Kidney epithelial cell (primary cell): Measurements from ENCODE around the gene ADPRHL1. TPM values are rescaled to one million over a fixed set of nuclear protein-coding genes. Genes with fewer than 3 reads are reported as not detected.

ENCODE experiments used
- DNase-seq: peaks from one replicate; pipeline ENCODE4 v3.0.0-alpha.2; 2010; ENCODE audit warnings: low read depth
- H3K27me3 ChIP-seq: 2 replicates; pipeline ENCODE4 v1.6.0; 2011; ENCODE audit warnings: low read length; ENCODE audit not compliant: control insufficient read depth, insufficient read depth
- H3K36me3 ChIP-seq: 2 replicates; pipeline ENCODE4 v1.5.1; 2011; ENCODE audit warnings: low read length; ENCODE audit not compliant: control insufficient read depth, insufficient read depth
- H3K4me3 ChIP-seq: 2 replicates; pipeline ENCODE4 v1.5.1; 2011; ENCODE audit warnings: low read depth, mild to moderate bottlenecking, control low read depth, low read length
- CTCF ChIP-seq: IDR thresholded peaks from 2 replicates; pipeline ENCODE4 v1.5.1; 2011; ENCODE audit warnings: mild to moderate bottlenecking, moderate library complexity, low read length, control low read depth, inconsistent platforms; ENCODE audit not compliant: insufficient read depth, poor library complexity, severe bottlenecking
- total RNA-seq: library from RNA; depleted of rRNA; stranded (reverse); fragments of >200 nt; gene quantifications from 2 replicates; pipeline ENCODE4 v1.2.3, GENCODE V29; 2015

The ADPRHL1 gene
- total RNA-seq, 1 donor from 2014 or later = 0.84 TPM

DNA sequence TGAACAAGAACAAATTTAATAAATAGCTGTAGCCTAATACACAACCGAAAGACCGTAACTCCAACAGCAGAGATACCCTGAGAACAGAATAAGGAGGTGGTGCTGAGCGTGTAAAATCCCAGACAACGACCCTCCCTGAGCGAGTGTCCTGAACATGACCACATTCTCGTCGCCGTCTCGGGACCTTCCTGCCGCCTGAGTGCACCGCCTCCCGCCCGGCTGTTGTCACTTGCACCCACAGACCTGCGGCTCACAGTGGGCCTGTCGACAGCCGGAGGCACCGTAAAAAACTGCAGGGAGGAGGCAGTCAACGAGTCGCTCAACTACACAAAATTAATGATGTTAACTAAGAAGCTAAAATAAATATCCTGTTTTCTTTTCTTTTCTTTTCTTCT lies 53.5 kb downstream of the ADPRHL1 start:
- no peak for TF ChIP-seq CTCF
- no peak overlapping the region for H3K4me3 ChIP-seq
- H3K27me3 ChIP-seq = peaks cover 19% of the 10 kb centered on the region
- DNase-seq = no peak
- no peaks in the 10 kb centered on the region for H3K36me3 ChIP-seq

GRCh38 chr13:113398963-113399754 lies 54.1 kb downstream of the ADPRHL1 start:
- Histone ChIP-seq H3K36me3 (no peaks in the 10 kb centered on the region), H3K27me3 (peaks cover 19% of the 10 kb centered on the region), H3K4me3 (no peak overlapping the region)
- DNase-seq = no peak
- TF ChIP-seq CTCF = no peak

DNA sequence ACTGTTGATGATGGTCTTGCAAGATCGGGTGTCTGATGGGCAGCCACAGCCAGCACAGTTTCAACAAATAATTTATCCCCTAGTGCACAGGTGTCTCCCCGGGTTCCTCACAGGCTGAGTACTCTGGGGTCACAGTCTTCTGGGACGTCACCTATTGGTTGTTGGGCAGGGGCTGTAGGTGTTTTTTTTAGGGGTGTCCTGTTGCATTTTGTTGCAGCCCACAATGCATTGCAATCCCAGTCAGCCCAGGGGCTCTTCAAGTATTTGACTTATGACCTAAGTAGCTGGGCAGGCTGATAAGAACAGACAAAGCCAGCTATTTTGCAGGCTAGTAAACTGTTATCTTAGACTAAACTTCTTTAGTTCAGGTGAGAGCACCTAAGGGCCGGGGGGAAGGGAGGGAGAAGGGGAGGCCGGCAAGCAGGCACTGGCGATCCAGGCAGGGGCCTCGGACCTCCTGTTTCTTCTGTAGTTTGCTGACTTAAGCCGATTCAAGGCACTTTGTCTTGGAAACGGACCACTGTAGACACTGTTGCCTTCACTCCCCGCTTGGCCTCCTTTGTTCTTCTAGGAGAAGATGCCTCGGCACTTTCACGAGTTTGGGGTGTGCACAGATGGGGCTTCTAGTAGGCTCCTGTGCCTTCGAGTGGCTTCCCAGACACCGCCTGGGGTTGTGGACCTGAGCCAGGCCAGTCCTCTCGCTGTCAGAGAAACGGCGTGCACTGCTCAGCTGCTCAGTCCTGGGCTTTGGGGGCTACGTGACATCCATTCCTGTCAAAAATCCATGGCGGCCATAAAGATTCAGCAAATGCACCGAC lies 55.5 kb downstream of the ADPRHL1 start:
- Histone ChIP-seq H3K27me3 (peaks cover 19% of the 10 kb centered on the region), H3K36me3 (no peaks in the 10 kb centered on the region), H3K4me3 (no peak overlapping the region)
- TF ChIP-seq CTCF = no peak
- no peak for DNase-seq

- Histone ChIP-seq H3K36me3 (no peaks in the 10 kb centered on the region), H3K27me3 (peaks cover 4% of the 10 kb centered on the region), H3K4me3 (no peak overlapping the region)
- DNase-seq = no peak
- TF ChIP-seq CTCF = no peak
Observed at GRCh38 chr13:113394339-113394640, 59.0 kb downstream of the ADPRHL1 start.

DNA sequence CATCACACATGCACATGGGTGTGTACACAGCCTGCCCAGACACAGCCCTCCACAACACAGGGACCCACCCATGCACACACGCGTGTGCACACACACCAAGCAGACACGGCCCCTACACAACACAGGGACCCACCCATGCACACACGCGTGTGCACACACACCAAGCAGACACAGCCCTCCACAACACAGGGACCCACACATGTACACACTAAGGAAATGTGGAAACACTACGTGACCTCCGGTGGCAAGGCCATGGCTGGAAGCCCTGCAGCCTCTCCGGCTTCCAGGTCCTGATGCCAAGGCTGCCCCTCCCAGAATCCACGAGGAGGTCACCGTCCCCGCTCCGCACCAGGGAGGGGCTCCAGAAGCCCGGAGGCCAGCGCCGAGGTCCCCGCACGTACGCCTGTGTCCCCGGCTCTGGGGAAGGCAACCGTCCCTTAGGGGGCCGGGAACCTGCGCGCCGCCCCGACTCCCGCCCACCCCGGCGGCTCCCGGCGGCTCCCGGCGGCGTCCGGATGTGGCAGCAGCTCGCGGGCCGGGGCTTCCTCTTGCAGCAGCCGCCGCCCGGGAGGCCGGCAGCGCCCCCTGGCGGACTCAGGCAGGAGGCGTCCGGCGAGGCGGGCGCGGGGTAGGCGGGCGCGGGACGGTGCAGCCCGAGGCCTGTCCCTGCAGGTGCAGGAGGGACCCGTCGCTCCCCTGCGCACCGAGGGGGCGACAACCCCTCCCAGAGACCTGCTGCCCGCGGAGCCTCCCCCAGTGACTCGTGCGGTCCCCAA lies 59.5 kb downstream of the ADPRHL1 start:
- DNase-seq = no peak
- no peak for TF ChIP-seq CTCF
- H3K4me3 ChIP-seq = peak overlapping the region; percentile 56
- H3K36me3 ChIP-seq = no peaks in the 10 kb centered on the region
- H3K27me3 ChIP-seq = no peaks in the 10 kb centered on the region
